Skeletal muscle tissue (tissue), 4 donors: ENCODE data around the gene COX8C. TPM values are rescaled to one million over a fixed set of nuclear protein-coding genes. Genes with fewer than 3 reads are reported as not detected.

Experiments
- H3K27ac ChIP-seq: one replicate; pipeline ENCODE4 v1.7.0; 2013; ENCODE audit warnings: mild to moderate bottlenecking, low read depth, low read length, inconsistent platforms
- H3K27me3 ChIP-seq, 3 donors: one replicate each; pipeline ENCODE4 v1.7.0; 2013; ENCODE audit warnings: low read length in 3 of 3; ENCODE audit not compliant: control insufficient read depth in 3 of 3, insufficient read depth in 3 of 3
- H3K36me3 ChIP-seq, 3 donors: one replicate each; pipeline ENCODE4 v1.7.0; 2013; ENCODE audit warnings: low read length in 3 of 3; ENCODE audit not compliant: control insufficient read depth in 3 of 3, insufficient read depth in 3 of 3
- H3K4me1 ChIP-seq, 3 donors: one replicate each; pipeline ENCODE4 v1.7.0; 2013; ENCODE audit warnings: low read length in 3 of 3, mild to moderate bottlenecking in 3 of 3; ENCODE audit not compliant: control insufficient read depth in 3 of 3, insufficient read depth in 3 of 3
- H3K4me3 ChIP-seq, 3 donors: one replicate each; pipeline ENCODE4 v1.7.0; 2013; ENCODE audit warnings: low read length in 3 of 3
- H3K9ac ChIP-seq, 3 donors: one replicate each; pipeline ENCODE4 v1.7.0; 2013; ENCODE audit warnings: low read length in 3 of 3, mild to moderate bottlenecking in 3 of 3, moderate library complexity in 2 of 3, low read depth in 1 of 3
- H3K9me3 ChIP-seq, 3 donors: one replicate each; pipeline ENCODE4 v1.7.0; 2013; ENCODE audit warnings: low read length in 3 of 3; ENCODE audit not compliant: control insufficient read depth in 3 of 3
- total RNA-seq: library from RNA; depleted of rRNA; stranded (reverse); fragments of >200 nt; gene quantifications from one replicate; pipeline ENCODE4 v1.2.3, GENCODE V29; 2014
- donor health status: Osteomylitis.

Gene COX8C
- total RNA-seq, 1 donor from 2014 or later: not detected

DNA sequence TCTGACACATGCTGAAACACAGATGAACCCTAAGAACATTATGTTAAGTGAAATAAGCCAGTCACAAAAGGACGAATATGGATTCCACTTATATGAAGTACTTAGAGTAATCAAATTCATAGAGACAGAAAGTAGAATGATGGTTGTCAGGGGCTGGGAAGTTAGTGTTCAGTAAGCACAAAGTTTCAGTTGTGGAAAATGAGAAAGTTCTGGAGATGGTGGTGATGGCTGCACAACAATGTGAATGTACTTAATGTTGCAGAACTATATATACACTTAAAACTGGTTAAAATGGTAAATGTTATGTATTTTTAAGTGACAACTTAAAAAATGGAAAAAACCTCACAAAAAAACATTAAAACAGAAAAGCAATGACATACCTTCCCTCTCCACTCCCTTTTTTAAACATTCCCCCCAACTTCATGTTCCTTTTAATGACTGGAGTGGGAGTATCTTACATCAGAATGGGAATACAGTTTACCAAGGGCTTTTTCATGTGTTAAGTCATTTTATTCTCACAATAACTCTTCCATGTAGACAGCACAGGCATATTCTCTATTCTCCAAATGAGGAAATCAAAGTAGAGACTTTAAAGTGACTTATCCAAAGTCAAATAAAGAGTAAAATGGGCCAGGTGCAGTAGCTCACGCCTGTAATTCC is 38.2 kb upstream of the COX8C start:
- Histone ChIP-seq H3K9me3 (no peaks in the 10 kb centered on the region), H3K4me3 (no peak overlapping the region), H3K27me3 (no peaks in the 10 kb centered on the region), H3K4me1 (peaks cover 2 to 9% (median 2%) of the 10 kb centered on the region in 3 donors), H3K9ac (no peak overlapping the region), H3K27ac (no peak overlapping the region), H3K36me3 (no peaks in the 10 kb centered on the region)

DNA sequence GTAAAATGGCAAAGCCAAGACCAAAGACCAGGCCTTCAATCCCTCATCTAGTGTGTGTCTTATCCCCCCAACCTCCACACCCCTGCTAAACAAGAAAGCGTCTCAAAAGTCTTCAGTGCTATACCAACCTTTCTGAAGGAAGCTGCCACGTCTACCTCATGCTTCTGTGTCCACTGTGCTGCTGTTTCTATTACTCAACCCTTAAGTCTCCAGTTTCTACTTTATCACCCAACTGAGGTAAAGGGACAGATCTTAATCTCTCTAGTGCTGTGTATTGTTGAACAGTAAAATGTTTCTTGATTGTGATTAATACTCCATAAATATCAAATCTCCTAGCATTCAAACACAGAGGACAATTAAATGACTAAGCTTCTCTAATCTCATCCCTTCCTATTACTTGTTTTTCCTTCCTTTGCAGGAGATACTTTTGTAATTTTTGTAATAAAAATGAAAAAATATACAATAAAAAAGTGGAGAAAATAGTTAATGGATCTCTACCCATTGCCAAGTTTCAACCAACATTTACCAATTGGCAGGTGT is 37.5 kb upstream of the COX8C start:
- H3K4me1 ChIP-seq: peaks cover 0 to 9% (median 2%) of the 10 kb centered on the region in 3 donors
- no peak overlapping the region for H3K27ac ChIP-seq
- no peak overlapping the region for H3K4me3 ChIP-seq
- no peaks in the 10 kb centered on the region for H3K36me3 ChIP-seq
- no peaks in the 10 kb centered on the region for H3K27me3 ChIP-seq
- H3K9me3 ChIP-seq: no peaks in the 10 kb centered on the region
- H3K9ac ChIP-seq: no peak overlapping the region

DNA sequence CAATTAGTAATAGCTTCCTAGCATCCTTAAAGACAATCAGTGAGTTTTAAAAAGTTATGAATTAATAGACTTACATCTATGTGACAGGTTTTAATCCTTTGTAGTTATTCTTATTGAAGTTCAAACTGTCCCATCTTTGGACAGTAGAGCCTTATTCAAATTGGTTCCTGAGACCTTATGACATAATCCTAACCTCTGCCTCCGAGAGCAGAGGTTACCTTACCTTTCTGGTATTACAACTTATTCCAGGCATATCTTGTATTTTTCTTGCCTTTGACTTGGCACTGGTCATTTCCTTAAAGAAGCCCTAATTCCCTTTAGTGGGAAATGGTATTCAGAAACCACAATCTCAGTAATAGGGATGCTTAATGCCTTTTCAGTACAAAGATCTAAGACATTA is 35.9 kb upstream of the COX8C start:
- Histone ChIP-seq H3K9ac (no peak overlapping the region), H3K4me1 (peaks cover 0 to 2% (median 1%) of the 10 kb centered on the region in 3 donors), H3K4me3 (no peak overlapping the region), H3K9me3 (no peaks in the 10 kb centered on the region), H3K27me3 (no peaks in the 10 kb centered on the region), H3K27ac (no peak overlapping the region), H3K36me3 (no peaks in the 10 kb centered on the region)

DNA sequence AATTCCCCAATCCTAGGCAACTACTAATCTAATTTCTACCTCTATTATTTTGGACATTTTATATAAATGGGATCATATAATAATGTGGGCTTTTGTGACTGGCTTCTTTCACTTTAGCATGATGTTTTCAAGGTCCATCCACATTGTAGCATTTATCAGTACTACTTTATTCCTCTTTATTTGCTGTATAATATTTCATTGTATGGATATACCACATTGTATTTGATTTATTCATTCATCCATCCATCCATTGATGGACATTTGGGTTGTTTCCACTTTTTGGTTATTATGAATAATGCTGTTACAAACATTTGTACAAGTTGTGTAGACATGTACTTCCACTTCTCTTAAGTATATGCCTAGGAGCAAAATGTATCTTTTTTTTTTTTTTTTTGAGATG is 31.4 kb upstream of the COX8C start:
- Histone ChIP-seq H3K4me3 (no peak overlapping the region), H3K27me3 (no peaks in the 10 kb centered on the region), H3K4me1 (peaks cover 2 to 13% (median 4%) of the 10 kb centered on the region in 3 donors), H3K9ac (no peak overlapping the region), H3K27ac (no peak overlapping the region), H3K36me3 (no peaks in the 10 kb centered on the region), H3K9me3 (no peaks in the 10 kb centered on the region)

DNA sequence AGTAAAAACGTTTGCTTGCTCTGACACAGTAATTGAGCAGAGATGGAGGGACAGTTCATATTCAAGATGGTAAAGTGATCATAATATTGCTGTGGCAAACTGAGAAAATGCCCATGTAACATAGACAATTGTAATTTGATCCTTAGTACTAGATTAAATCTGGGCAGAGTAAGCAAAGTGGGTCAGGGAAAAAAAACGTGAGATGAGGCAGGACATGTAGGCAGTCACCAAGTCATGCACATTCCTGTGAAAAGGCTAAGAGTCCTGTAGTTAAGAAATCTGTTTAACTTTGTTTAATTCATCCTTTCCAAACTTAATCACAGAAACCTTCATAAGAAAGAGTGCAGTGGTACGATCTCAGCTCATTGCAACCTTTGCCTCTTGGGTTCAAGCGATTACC is 30.3 kb upstream of the COX8C start:
- Histone ChIP-seq H3K27ac (no peak overlapping the region), H3K9me3 (no peaks in the 10 kb centered on the region), H3K9ac (no peak overlapping the region), H3K4me3 (no peak overlapping the region), H3K4me1 (peaks cover 2 to 13% (median 4%) of the 10 kb centered on the region in 3 donors), H3K27me3 (no peaks in the 10 kb centered on the region), H3K36me3 (no peaks in the 10 kb centered on the region)

DNA sequence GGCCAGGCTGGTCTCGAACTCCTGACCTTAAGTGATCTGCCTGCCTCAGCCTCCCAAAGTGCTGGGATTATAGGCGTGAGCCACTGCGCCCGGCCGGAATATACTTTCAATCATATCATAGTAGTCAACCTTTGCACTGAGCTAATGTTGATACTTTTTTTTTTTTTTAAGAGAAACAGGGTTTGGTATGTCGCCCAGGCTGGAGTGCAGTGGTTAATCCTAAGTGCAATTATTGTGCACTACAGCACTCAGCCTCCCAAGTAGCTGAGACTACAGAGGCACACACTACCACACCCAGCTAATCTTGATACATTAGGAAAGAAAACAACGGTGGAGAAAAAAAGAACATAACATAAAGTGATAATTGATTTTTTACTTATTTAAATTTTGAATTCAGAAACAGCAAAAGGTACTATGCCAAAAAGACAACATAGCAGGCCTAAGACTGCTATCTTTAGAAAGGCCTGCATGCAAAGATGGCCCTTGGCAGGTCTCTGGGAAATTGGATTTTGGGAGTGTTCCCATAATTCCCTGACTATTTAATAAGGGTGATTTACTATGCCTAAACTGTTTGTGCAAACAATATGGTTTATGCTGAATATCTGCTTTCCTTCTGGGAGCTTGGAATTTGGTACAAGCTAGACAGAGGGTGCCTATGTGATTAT is 29.6 kb upstream of the COX8C start:
- H3K36me3 ChIP-seq: no peaks in the 10 kb centered on the region
- no peak overlapping the region for H3K4me3 ChIP-seq
- H3K4me1 ChIP-seq: peaks cover 2 to 13% (median 4%) of the 10 kb centered on the region in 3 donors
- no peaks in the 10 kb centered on the region for H3K27me3 ChIP-seq
- H3K27ac ChIP-seq: no peak overlapping the region
- no peak overlapping the region for H3K9ac ChIP-seq
- H3K9me3 ChIP-seq: no peaks in the 10 kb centered on the region

DNA sequence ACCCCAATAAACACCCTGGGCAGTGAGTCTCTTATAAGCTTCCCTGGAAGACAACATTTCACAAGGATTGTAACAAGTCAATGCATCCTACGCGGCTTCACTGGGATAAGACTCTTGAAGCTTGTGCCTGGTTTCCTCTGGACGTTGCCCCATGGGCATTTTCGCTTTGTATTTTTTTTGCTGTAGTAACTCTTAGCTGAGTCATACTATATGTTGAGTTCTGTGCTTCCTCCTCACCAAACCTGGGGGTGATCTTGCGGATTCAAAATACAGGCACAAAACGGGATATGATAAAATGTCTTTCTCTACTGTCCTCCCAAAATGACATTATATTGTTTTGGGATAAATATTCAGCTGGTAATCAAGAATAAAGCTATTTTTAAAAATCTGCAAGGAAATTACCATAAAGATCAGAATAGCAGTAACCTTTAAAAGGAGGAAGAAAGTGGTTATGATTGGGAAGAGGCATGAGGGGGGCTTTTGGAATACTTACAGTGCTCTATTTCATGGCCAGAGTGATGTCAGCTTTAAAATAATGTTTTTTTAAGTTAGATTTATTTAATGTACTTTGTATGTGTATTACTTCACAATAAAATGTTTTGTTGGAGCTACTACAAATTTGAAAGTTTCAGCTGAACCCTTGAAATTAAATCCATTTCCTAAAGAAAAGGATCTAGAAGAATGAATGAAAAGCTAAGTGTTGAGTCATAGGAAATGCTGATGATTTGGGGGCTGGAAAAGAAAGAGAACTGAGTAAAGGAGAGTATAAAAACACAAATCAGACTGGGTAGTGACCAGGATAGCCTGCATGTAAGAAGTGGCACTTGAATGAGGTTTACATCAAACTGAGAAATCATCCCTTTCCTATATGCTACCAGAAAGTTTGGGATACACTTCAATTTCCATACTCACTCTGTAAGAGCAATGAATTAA is 28.8 kb upstream of the COX8C start:
- Histone ChIP-seq H3K36me3 (no peaks in the 10 kb centered on the region), H3K27ac (no peak overlapping the region), H3K4me1 (peaks cover 0 to 13% (median 4%) of the 10 kb centered on the region in 3 donors), H3K27me3 (no peaks in the 10 kb centered on the region), H3K9ac (no peak overlapping the region), H3K9me3 (no peaks in the 10 kb centered on the region), H3K4me3 (no peak overlapping the region)

DNA sequence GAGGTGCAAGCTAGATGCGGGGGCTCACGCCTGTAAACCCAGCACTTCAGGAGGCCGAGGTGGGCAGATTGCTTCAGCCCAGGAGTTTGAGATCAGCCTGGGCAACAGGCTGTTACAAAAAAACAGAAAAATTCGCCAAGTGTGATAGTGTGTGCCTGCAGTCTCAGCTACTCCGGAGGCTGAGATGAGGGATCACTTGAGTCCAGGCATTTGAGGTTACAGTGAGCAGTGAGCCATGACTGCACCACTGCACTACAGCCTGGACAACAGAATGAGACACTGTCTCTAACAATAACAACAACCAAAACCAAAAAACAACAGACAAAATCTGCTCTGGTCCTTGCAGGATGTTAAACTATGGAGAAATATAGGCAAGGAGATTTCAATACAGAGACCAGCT is 28.1 kb upstream of the COX8C start:
- H3K27ac ChIP-seq: no peak overlapping the region
- peaks cover 0 to 4% (median 3%) of the 10 kb centered on the region in 3 donors for H3K36me3 ChIP-seq
- H3K9me3 ChIP-seq: no peaks in the 10 kb centered on the region
- no peaks in the 10 kb centered on the region for H3K27me3 ChIP-seq
- H3K4me3 ChIP-seq: no peak overlapping the region
- H3K9ac ChIP-seq: no peak overlapping the region
- peaks cover 0 to 13% (median 4%) of the 10 kb centered on the region in 3 donors for H3K4me1 ChIP-seq

DNA sequence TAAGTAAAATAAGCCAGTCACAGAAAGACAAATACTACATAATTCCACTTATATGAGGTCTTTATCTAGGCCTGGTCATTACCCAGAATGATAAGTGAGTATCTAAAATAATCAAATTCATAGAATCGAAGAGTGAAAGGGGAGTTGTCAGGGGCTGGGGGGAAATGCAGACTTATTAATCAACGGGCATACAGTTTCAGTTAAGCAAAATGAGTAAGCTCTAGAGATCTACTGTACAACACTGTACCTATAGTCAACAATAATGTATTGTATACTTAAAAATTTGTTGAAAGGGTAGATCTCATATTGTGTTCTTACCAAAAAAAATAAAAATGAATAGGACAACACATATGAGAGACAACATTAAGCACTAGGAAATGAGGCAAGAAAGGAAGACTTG is 27.5 kb upstream of the COX8C start:
- peaks cover 0 to 6% (median 5%) of the 10 kb centered on the region in 3 donors for H3K36me3 ChIP-seq
- no peak overlapping the region for H3K9ac ChIP-seq
- H3K4me1 ChIP-seq: peaks cover 0 to 13% (median 4%) of the 10 kb centered on the region in 3 donors
- H3K9me3 ChIP-seq: no peaks in the 10 kb centered on the region
- H3K27ac ChIP-seq: no peak overlapping the region
- no peak overlapping the region for H3K4me3 ChIP-seq
- H3K27me3 ChIP-seq: no peaks in the 10 kb centered on the region
